ENCODE measurements around the gene PLPP4. TPM values are rescaled to one million over a fixed set of nuclear protein-coding genes. Genes with fewer than 3 reads are reported as not detected.

Gene PLPP4
- total RNA-seq, 1 donor from 2014 or later = not detected

DNA sequence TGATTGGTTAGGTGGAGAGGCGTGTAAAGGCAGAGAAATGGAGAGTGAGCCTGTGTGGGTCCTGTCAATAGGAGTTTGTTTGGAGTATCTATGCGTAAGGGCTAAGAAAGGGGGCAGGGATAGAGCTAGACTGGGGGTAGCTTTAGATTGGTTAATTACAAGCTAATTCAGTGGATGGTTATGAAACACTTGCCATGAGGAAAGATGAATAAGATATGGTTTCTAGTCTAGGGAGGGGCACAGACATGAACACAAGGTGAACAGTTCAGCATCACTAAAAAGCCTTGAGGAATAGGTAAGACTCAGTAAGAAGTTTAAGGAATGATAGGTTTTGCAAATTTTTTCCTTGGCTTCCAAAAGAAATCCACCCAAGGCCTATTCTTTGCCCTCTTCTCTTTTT is 50.6 kb downstream of the PLPP4 start:
- H3K27me3 Mint-ChIP-seq = peaks cover 2% of the 10 kb centered on the region
- no peak for ATAC-seq (ENCODE audit: low read depth)
- H3K36me3 Mint-ChIP-seq (ENCODE audit: low read depth) = no peaks in the 10 kb centered on the region
- no peak overlapping the region for H3K27ac Mint-ChIP-seq
- H3K4me1 Mint-ChIP-seq = no peaks in the 10 kb centered on the region
- intact Hi-C loops (cut with micrococcal nuclease) = no loop called here
- no peak overlapping the region for H3K4me3 Mint-ChIP-seq
- CTCF ChIA-PET = no interaction called here
- TF ChIP-seq, protein P1, sequence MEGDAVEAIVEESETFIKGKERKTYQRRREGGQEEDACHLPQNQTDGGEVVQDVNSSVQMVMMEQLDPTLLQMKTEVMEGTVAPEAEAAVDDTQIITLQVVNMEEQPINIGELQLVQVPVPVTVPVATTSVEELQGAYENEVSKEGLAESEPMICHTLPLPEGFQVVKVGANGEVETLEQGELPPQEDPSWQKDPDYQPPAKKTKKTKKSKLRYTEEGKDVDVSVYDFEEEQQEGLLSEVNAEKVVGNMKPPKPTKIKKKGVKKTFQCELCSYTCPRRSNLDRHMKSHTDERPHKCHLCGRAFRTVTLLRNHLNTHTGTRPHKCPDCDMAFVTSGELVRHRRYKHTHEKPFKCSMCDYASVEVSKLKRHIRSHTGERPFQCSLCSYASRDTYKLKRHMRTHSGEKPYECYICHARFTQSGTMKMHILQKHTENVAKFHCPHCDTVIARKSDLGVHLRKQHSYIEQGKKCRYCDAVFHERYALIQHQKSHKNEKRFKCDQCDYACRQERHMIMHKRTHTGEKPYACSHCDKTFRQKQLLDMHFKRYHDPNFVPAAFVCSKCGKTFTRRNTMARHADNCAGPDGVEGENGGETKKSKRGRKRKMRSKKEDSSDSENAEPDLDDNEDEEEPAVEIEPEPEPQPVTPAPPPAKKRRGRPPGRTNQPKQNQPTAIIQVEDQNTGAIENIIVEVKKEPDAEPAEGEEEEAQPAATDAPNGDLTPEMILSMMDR (IDR thresholded peaks at IDR 0.05) = no peak
- POLR2A ChIA-PET = no interaction called here
- DNase-seq = no peak
- no peaks in the 10 kb centered on the region for H3K9me3 Mint-ChIP-seq

DNA sequence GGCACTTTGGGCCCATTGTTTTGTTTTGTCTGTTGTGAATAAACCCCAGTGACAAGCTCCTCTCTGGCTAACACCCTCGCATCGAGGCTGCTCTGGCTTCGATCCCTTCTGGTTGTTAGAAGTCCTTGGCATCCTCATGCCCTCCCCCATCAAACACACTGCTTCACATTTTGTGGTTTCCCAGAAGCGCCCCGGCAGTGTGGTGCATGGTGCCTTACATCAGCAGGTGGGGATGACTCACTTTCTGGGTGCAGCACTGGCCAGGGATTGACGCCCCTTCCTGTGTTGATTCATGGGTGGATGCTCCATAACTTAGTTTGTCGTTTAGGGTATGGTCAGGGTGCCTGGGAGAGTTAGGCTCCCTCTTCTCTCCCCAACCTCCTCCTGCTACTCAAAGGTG is 51.4 kb downstream of the PLPP4 start:
- intact Hi-C loops (cut with micrococcal nuclease) = no loop called here
- Mint-ChIP-seq H3K36me3 (ENCODE audit: low read depth) (no peaks in the 10 kb centered on the region), H3K9me3 (no peaks in the 10 kb centered on the region), H3K4me3 (no peak overlapping the region), H3K4me1 (no peaks in the 10 kb centered on the region), H3K27me3 (peaks cover 2% of the 10 kb centered on the region), H3K27ac (no peak overlapping the region)
- TF ChIP-seq, protein P1 (IDR thresholded peaks at IDR 0.05) = no peak
- ChIA-PET POLR2A (no interaction called here), CTCF (no interaction called here)
- no peak for ATAC-seq (ENCODE audit: low read depth)
- no peak for DNase-seq

DNA sequence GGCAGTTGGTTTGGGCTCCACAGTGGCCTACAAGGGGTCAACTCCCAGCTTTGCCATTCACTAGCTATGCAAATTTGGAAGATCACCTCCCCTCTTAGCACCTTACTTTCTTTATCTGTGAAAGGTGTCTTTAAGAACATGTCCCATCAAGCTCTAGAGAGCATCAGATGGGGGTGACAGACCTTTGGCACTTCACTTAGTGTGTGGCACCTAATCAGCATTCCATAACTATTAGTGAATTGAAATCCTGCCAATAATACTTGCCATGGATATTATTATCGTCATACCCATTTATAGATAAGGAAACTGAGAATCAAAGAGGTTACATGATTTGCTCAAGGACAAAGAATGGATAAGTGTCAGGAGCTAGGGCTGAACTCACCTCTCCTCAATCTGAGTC is 51.9 kb downstream of the PLPP4 start:
- POLR2A ChIA-PET = no interaction called here
- DNase-seq (no peak), ATAC-seq (ENCODE audit: low read depth) (no peak)
- TF ChIP-seq, protein P1 (IDR thresholded peaks at IDR 0.05) = no peak
- CTCF ChIA-PET = no interaction called here
- intact Hi-C loops (cut with micrococcal nuclease) = no loop called here
- Mint-ChIP-seq H3K27me3 (peaks cover 2% of the 10 kb centered on the region), H3K9me3 (no peaks in the 10 kb centered on the region), H3K4me3 (no peak overlapping the region), H3K27ac (no peak overlapping the region), H3K4me1 (no peaks in the 10 kb centered on the region), H3K36me3 (ENCODE audit: low read depth) (no peaks in the 10 kb centered on the region)

DNA sequence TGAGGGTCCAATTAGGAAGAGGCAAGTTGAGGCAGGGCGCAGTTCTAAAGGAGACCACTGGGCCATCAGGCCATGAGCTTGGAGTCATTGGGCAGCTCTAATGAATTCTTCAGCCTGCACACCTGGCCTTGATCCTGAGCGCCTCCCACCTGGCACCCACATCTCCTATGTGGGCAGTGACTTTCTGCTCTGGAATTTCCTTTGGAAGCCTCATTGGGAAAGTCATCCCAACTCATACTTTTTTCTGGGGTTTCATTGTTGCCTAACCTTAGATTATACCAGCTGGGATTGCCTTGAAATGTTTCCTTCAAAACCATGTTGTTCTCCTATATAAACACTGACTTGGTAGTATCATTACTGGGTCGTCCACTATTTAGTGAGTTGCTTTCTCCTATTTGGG is 54.1 kb downstream of the PLPP4 start:
- Mint-ChIP-seq H3K4me1 (no peaks in the 10 kb centered on the region), H3K9me3 (no peaks in the 10 kb centered on the region), H3K36me3 (ENCODE audit: low read depth) (no peaks in the 10 kb centered on the region), H3K27ac (no peak overlapping the region), H3K27me3 (peaks cover 2% of the 10 kb centered on the region), H3K4me3 (no peak overlapping the region)
- TF ChIP-seq, protein P1 (IDR thresholded peaks at IDR 0.05) = no peak
- no peak for ATAC-seq (ENCODE audit: low read depth)
- intact Hi-C loops (cut with micrococcal nuclease) = no loop called here
- ChIA-PET POLR2A (no interaction called here), CTCF (no interaction called here)
- DNase-seq = no peak

DNA sequence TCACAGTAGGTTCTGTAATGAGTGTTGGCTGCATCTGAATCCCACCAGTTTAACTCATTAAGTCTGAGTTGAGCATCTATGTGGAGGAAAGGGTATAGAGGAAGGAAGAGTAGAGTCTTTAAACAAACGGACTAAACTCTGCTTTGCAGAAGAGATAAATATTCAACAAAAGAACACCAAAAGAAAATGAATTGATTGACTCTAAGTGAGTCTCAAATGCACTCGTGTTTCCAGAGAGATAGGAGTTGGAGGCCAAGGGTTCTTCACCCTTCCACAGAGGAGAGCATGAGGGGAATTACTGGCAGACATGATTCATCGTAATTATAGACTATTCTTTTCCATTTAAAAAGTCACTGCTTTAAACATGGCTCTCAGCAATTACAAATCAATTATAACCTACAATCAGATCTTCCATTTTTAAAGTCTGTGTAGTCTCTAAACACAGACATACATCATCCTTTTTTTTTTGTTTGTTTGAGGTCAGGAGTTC is 56.3 kb downstream of the PLPP4 start:
- peaks cover 5% of the 10 kb centered on the region for H3K27me3 Mint-ChIP-seq
- H3K9me3 Mint-ChIP-seq = no peaks in the 10 kb centered on the region
- no peak overlapping the region for H3K27ac Mint-ChIP-seq
- H3K4me3 Mint-ChIP-seq = no peak overlapping the region
- intact Hi-C loops (cut with micrococcal nuclease) = no loop called here
- H3K4me1 Mint-ChIP-seq = no peaks in the 10 kb centered on the region
- no peaks in the 10 kb centered on the region for H3K36me3 Mint-ChIP-seq (ENCODE audit: low read depth)
- ChIA-PET CTCF (no interaction called here), POLR2A (no interaction called here)
- ATAC-seq (ENCODE audit: low read depth) (no peak), DNase-seq (no peak)
- TF ChIP-seq, protein P1 (IDR thresholded peaks at IDR 0.05) = no peak
